HepG2 (cell line): Measurements from ENCODE around the gene ANO4.

Source experiments
- CHCHD3 ChIP-seq: sonication (generic); formaldehyde crosslinking; IDR thresholded peaks from 2 replicates; pipeline ENCODE4 v1.8.0; 2022; ENCODE audit warnings: mild to moderate bottlenecking, missing genetic modification reagents, moderate library complexity
- KAT7 ChIP-seq: IDR thresholded peaks from 2 replicates; pipeline ENCODE4 v1.6.1; 2018; ENCODE audit warnings: borderline replicate concordance, missing compliant biosample characterization
- POLR2A ChIP-seq, 2 experiments: IDR thresholded peaks; 2 replicates each; pipeline ENCODE4 v1.6.1; 2011; ENCODE audit warnings: low read depth in 2 of 2, low read length in 2 of 2, mild to moderate bottlenecking in 1 of 2, moderate library complexity in 1 of 2; ENCODE audit not compliant: insufficient read depth in 1 of 2
- RFX5 ChIP-seq: IDR thresholded peaks from 2 replicates; pipeline ENCODE4 v1.6.1; 2011; ENCODE audit warnings: low read depth, low read length, improper control_type of control experiment
- SALL2 ChIP-seq: sonication (generic); formaldehyde crosslinking; IDR thresholded peaks from 2 replicates; pipeline ENCODE4 v1.8.1; 2023; ENCODE audit warnings: mild to moderate bottlenecking, missing genetic modification reagents, inconsistent platforms
- SUZ12 ChIP-seq: fragments of 150-350 bp; IDR thresholded peaks from 2 replicates; pipeline ENCODE4 v1.6.1; 2014; ENCODE audit warnings: low read depth, low read length
- TBL1XR1 ChIP-seq: fragments of 150-350 bp; IDR thresholded peaks from 2 replicates; pipeline ENCODE4 v1.6.1; 2014; ENCODE audit warnings: borderline replicate concordance, low read length; ENCODE audit not compliant: partially characterized antibody
- ZBTB8A ChIP-seq: sonication (generic); formaldehyde crosslinking; IDR thresholded peaks from 2 replicates; pipeline ENCODE4 v1.4.0; 2020; ENCODE audit warnings: mild to moderate bottlenecking, low read depth, missing genetic modification reagents, borderline replicate concordance
- ZNF737 ChIP-seq: sonication (generic); formaldehyde crosslinking; IDR thresholded peaks from 2 replicates; pipeline ENCODE4 v1.5.0; 2020; ENCODE audit warnings: missing genetic modification reagents, mild to moderate bottlenecking, borderline replicate concordance
- TF ChIP-seq, protein P1 (sequence below): sonication (generic); formaldehyde crosslinking; IDR thresholded peaks from 2 replicates; pipeline ENCODE4 v1.5.0; 2020; ENCODE audit warnings: missing genetic modification reagents
- TF ChIP-seq, protein P2 (sequence below): sonication (generic); formaldehyde crosslinking; IDR thresholded peaks from 2 replicates; pipeline ENCODE4 v1.5.1; 2020; ENCODE audit warnings: mild to moderate bottlenecking, moderate library complexity, missing genetic modification reagents

GRCh38 chr12:100868487-100868886 lies 73.9 kb downstream of the ANO4 start:
- TF ChIP-seq ZNF737: no peak
- TF ChIP-seq CHCHD3 (CRISPR knock-in tag): no peak
- no peak for TF ChIP-seq ZBTB8A
- TF ChIP-seq, protein P1, sequence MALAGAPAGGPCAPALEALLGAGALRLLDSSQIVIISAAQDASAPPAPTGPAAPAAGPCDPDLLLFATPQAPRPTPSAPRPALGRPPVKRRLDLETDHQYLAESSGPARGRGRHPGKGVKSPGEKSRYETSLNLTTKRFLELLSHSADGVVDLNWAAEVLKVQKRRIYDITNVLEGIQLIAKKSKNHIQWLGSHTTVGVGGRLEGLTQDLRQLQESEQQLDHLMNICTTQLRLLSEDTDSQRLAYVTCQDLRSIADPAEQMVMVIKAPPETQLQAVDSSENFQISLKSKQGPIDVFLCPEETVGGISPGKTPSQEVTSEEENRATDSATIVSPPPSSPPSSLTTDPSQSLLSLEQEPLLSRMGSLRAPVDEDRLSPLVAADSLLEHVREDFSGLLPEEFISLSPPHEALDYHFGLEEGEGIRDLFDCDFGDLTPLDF: no peak
- no peak for TF ChIP-seq TBL1XR1
- no peak for TF ChIP-seq POLR2A (IDR thresholded peaks at IDR 0.05; ENCODE audit: insufficient read depth in 1 of 2, low read depth in 2 of 2, low read length in 2 of 2)
- TF ChIP-seq KAT7 (CRISPR knock-in tag): no peak
- no peak for TF ChIP-seq RFX5
- TF ChIP-seq SUZ12: no peak
- no peak for TF ChIP-seq SALL2 (CRISPR knock-in tag)
- TF ChIP-seq, protein P2, sequence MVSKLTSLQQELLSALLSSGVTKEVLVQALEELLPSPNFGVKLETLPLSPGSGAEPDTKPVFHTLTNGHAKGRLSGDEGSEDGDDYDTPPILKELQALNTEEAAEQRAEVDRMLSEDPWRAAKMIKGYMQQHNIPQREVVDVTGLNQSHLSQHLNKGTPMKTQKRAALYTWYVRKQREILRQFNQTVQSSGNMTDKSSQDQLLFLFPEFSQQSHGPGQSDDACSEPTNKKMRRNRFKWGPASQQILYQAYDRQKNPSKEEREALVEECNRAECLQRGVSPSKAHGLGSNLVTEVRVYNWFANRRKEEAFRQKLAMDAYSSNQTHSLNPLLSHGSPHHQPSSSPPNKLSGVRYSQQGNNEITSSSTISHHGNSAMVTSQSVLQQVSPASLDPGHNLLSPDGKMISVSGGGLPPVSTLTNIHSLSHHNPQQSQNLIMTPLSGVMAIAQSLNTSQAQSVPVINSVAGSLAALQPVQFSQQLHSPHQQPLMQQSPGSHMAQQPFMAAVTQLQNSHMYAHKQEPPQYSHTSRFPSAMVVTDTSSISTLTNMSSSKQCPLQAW (CRISPR knock-in tag): no peak
